Measurements from ENCODE around the gene PSMB11.

DNA sequence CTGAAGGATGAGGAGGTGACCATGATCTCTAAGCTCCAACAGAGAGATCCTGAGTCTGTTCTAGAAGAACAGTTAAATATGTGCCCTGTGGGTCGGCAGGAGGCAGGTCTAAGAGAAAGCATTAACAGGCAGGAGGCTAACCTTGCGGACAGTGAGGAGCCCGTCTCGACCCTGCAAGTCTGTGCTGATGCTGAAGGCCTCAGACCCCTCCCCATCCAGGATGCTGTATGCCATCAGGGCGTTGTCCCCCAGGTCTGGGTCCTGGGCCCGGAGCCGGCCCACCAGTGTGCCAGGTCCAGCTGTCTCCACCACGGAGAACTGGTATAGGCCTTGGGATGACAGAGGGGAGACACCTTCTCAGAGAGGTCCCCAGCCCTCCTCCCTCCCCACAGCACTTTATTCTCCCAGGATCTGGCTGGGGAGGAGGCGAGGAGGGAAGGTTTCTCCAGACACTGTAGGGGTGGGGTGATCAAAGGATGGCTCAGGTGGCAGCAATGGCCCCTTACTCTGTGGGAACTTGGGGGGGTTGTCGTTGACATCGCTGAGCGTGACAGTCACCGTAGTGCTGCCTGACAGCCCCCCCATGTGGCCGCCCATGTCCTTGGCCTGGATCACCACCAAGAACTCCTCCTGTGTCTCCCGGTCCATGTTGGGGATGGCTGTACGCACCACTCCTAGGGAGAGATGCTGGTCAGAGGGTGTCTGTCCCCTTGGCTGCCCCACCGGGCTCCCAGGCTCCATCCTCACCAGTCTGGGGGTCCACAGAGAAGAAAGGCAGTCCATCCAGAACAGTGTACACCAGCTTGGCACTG lies 12.2 kb downstream of the PSMB11 start:
- TF ChIP-seq, protein P1, sequence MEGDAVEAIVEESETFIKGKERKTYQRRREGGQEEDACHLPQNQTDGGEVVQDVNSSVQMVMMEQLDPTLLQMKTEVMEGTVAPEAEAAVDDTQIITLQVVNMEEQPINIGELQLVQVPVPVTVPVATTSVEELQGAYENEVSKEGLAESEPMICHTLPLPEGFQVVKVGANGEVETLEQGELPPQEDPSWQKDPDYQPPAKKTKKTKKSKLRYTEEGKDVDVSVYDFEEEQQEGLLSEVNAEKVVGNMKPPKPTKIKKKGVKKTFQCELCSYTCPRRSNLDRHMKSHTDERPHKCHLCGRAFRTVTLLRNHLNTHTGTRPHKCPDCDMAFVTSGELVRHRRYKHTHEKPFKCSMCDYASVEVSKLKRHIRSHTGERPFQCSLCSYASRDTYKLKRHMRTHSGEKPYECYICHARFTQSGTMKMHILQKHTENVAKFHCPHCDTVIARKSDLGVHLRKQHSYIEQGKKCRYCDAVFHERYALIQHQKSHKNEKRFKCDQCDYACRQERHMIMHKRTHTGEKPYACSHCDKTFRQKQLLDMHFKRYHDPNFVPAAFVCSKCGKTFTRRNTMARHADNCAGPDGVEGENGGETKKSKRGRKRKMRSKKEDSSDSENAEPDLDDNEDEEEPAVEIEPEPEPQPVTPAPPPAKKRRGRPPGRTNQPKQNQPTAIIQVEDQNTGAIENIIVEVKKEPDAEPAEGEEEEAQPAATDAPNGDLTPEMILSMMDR (conservative IDR thresholded peaks at IDR 0.05 in 1 of 2, IDR thresholded peaks at IDR 0.05 in 1 of 2; ENCODE audit: extremely low read depth in 1 of 2, insufficient read depth in 1 of 2, low read depth in 1 of 2, low read length in 2 of 2): no peak
- no peak for TF ChIP-seq EZH2 (IDR thresholded peaks at IDR 0.05; ENCODE audit: borderline replicate concordance, low read length)
